Stromal cell of bone marrow (primary cell): ENCODE data around the gene SEZ6L.

Source experiments
- DNase-seq: peaks from one replicate; pipeline ENCODE4 v3.0.0-alpha.2; 2012; ENCODE audit warnings: low read depth

The SEZ6L gene

GRCh38 chr22:26334232-26334631, 165.0 kb downstream of the SEZ6L start:
- no peak for DNase-seq

GRCh38 chr22:26336773-26337172, 167.5 kb downstream of the SEZ6L start:
- no peak for DNase-seq

GRCh38 chr22:26339755-26340154, 170.5 kb downstream of the SEZ6L start:
- no peak for DNase-seq

GRCh38 chr22:26342745-26343410, 173.6 kb downstream of the SEZ6L start:
- DNase-seq: no peak

GRCh38 chr22:26345496-26345895, 176.2 kb downstream of the SEZ6L start:
- no peak for DNase-seq

- DNase-seq: no peak
Observed at GRCh38 chr22:26348810-26349526, 179.7 kb downstream of the SEZ6L start.

GRCh38 chr22:26354707-26355106, 185.4 kb downstream of the SEZ6L start:
- no peak for DNase-seq

GRCh38 chr22:26357281-26357680, 188.0 kb downstream of the SEZ6L start:
- DNase-seq: no peak

- DNase-seq: no peak
Observed at GRCh38 chr22:26357813-26358212, 188.6 kb downstream of the SEZ6L start.

GRCh38 chr22:26359156-26359555, 189.9 kb downstream of the SEZ6L start:
- no peak for DNase-seq

GRCh38 chr22:26360169-26360885, 191.1 kb downstream of the SEZ6L start:
- DNase-seq: peak; percentile 46

- peak; percentile 33 for DNase-seq
Observed at GRCh38 chr22:26362471-26362870, 193.2 kb downstream of the SEZ6L start.

GRCh38 chr22:26364066-26365015, 195.1 kb downstream of the SEZ6L start:
- peak; percentile 71 for DNase-seq

- no peak for DNase-seq
Observed at GRCh38 chr22:26367402-26368245, 198.4 kb downstream of the SEZ6L start.

GRCh38 chr22:26372890-26373289, 203.6 kb downstream of the SEZ6L start:
- no peak for DNase-seq

- no peak for DNase-seq
Observed at GRCh38 chr22:26374391-26375026, 205.2 kb downstream of the SEZ6L start.

- DNase-seq: no peak
Observed at GRCh38 chr22:26377170-26377830, 208.0 kb downstream of the SEZ6L start.

GRCh38 chr22:26380072-26380830, 211.0 kb downstream of the SEZ6L start:
- DNase-seq: no peak

GRCh38 chr22:26382782-26383181, 213.5 kb downstream of the SEZ6L start:
- no peak for DNase-seq
